ENCODE measurements around the gene SEC22C. TPM values are rescaled to one million over a fixed set of nuclear protein-coding genes. Genes with fewer than 3 reads are reported as not detected.

Gene SEC22C
- total and polyA plus RNA-seq, 2 of the 13 experiments (the other 11 are each of a cell fraction or from before 2014, with no cell fraction given) = 20.0 to 40.0 TPM

- TF ChIP-seq ZNF318 (CRISPR knock-in tag; IDR thresholded peaks at IDR 0.05) (peak; percentile 66; the same call in 1 of the 2 replicates), FOSL1 (CRISPR knock-in tag; IDR thresholded peaks at IDR 0.05; ENCODE audit: borderline replicate concordance) (no peak), ZNF749 (CRISPR knock-in tag; IDR thresholded peaks at IDR 0.05; ENCODE audit: borderline replicate concordance) (no peak), ZNF792 (CRISPR knock-in tag; IDR thresholded peaks at IDR 0.05) (peak; percentile 70; the same call in 1 of the 2 replicates), KAT7 (CRISPR knock-in tag; IDR thresholded peaks at IDR 0.05; ENCODE audit: borderline replicate concordance) (peak; percentile 85; the same call in 1 of the 2 replicates), TARDBP (CRISPR knock-in tag; IDR thresholded peaks at IDR 0.05) (peak; percentile 79), LCORL (IDR thresholded peaks at IDR 0.05) (no peak), LCORL (CRISPR knock-in tag; IDR thresholded peaks at IDR 0.05) (peak; percentile 72), PLSCR1 (CRISPR knock-in tag; IDR thresholded peaks at IDR 0.05; ENCODE audit: borderline replicate concordance) (no peak), ZNF24 (IDR thresholded peaks at IDR 0.05) (no peak), NCOA5 (CRISPR knock-in tag; IDR thresholded peaks at IDR 0.05) (no peak), POGK (CRISPR knock-in tag; conservative IDR thresholded peaks at IDR 0.05) (no peak), ZNF264 (CRISPR knock-in tag; IDR thresholded peaks at IDR 0.05) (no peak), ZFY (CRISPR knock-in tag; IDR thresholded peaks at IDR 0.05) (peak; percentile 98), ZNF766 (CRISPR knock-in tag; IDR thresholded peaks at IDR 0.05; ENCODE audit: borderline replicate concordance) (no peak), PRDM4 (CRISPR knock-in tag; IDR thresholded peaks at IDR 0.05; ENCODE audit: borderline replicate concordance) (no peak)
Observed at GRCh38 chr3:42581709-42582473, at the start of gene SEC22C (continued).

All from HepG2 (cell line).